GM12801 (cell line): Measurements from ENCODE around the gene FGF14.

Experiments used
- CTCF ChIP-seq: IDR thresholded peaks from one replicate; pipeline ENCODE4 v1.5.1; 2011; ENCODE audit warnings: control low read depth; ENCODE audit not compliant: insufficient read length; ENCODE audit errors: extremely low read depth

FGF14 gene

GRCh38 chr13:102234618-102235017 lies 167.2 kb downstream of the FGF14 start:
- TF ChIP-seq CTCF, result no peak

GRCh38 chr13:102233566-102234208 lies 168.2 kb downstream of the FGF14 start:
- TF ChIP-seq CTCF, result no peak

GRCh38 chr13:102231479-102231878 lies 170.4 kb downstream of the FGF14 start:
- TF ChIP-seq CTCF, result no peak

GRCh38 chr13:102227741-102228140 lies 174.1 kb downstream of the FGF14 start:
- no peak for TF ChIP-seq CTCF

GRCh38 chr13:102226591-102226990 lies 175.3 kb downstream of the FGF14 start:
- no peak for TF ChIP-seq CTCF

GRCh38 chr13:102225892-102226291 lies 176.0 kb downstream of the FGF14 start:
- no peak for TF ChIP-seq CTCF

GRCh38 chr13:102220681-102221228 lies 181.1 kb downstream of the FGF14 start:
- TF ChIP-seq CTCF, result no peak
